ENCODE data around the gene NMNAT1. TPM values are rescaled to one million over a fixed set of nuclear protein-coding genes. Genes with fewer than 3 reads are reported as not detected.
"Not testable (repeated sequence)": the region's sequence is repeated elsewhere in the genome, so short reads cannot be mapped to it uniquely, and the experiment has no call there.

NMNAT1 gene
- total RNA-seq, 1 donor from 2014 or later: 11.9 TPM

GRCh38 chr1:9920606-9921005, 22.7 kb upstream of the NMNAT1 start:
- no peak for DNase-seq

- DNase-seq: no peak
Observed at GRCh38 chr1:9922342-9922741, 20.9 kb upstream of the NMNAT1 start.

GRCh38 chr1:9927259-9927658, 16.0 kb upstream of the NMNAT1 start:
- DNase-seq: no peak

- DNase-seq: peak; percentile 14
Observed at GRCh38 chr1:9929431-9930385, 13.6 kb upstream of the NMNAT1 start.

GRCh38 chr1:9942399-9942938, 806 bp upstream of the NMNAT1 start:
- peak; percentile 72 for DNase-seq

GRCh38 chr1:9946315-9946714, 3.0 kb downstream of the NMNAT1 start:
- DNase-seq: no peak

GRCh38 chr1:9957726-9958125, 14.5 kb downstream of the NMNAT1 start:
- DNase-seq: no peak

GRCh38 chr1:9960011-9960410, 16.7 kb downstream of the NMNAT1 start:
- peak; percentile 4 for DNase-seq

GRCh38 chr1:9960706-9961562, 17.7 kb downstream of the NMNAT1 start:
- peak; percentile 82 for DNase-seq

GRCh38 chr1:9984253-9984652, 41.0 kb downstream of the NMNAT1 start:
- no peak for DNase-seq

GRCh38 chr1:9985001-9985400, 41.7 kb downstream of the NMNAT1 start:
- DNase-seq: no peak

GRCh38 chr1:9989773-9990172, 46.5 kb downstream of the NMNAT1 start:
- DNase-seq: no peak

- DNase-seq: no peak
Observed at GRCh38 chr1:9990944-9991343, 47.7 kb downstream of the NMNAT1 start.

- no peak for DNase-seq
Observed at GRCh38 chr1:9992910-9993309, 49.6 kb downstream of the NMNAT1 start.

GRCh38 chr1:9993561-9994075, 50.3 kb downstream of the NMNAT1 start:
- DNase-seq: no peak

- peak; percentile 16 for DNase-seq
Observed at GRCh38 chr1:9996624-9997582, 53.6 kb downstream of the NMNAT1 start, which contains the start of gene RBP7. TSS of gene RBP7 (plus strand) at chr1:9997228. CDS start at chr1:9997259, 31 bp downstream.

GRCh38 chr1:10001016-10001665, 57.9 kb downstream of the NMNAT1 start:
- DNase-seq: no peak

- not testable (repeated sequence) for DNase-seq
Observed at GRCh38 chr1:10005248-10005647, 62.0 kb downstream of the NMNAT1 start.

- peak; percentile 55 for DNase-seq
Observed at GRCh38 chr1:10007169-10007568, 63.9 kb downstream of the NMNAT1 start.

- no peak for DNase-seq
Observed at GRCh38 chr1:10014016-10014415, 70.7 kb downstream of the NMNAT1 start.

GRCh38 chr1:10019561-10019960, 76.3 kb downstream of the NMNAT1 start:
- DNase-seq: no peak

Measured in tongue (tissue), 2 donors.